Astrocyte (in vitro differentiated cells and primary cell): ENCODE results near the gene GABRA6. TPM values are rescaled to one million over a fixed set of nuclear protein-coding genes. Genes with fewer than 3 reads are reported as not detected.

Source experiments
- DNase-seq: peaks from one replicate; pipeline ENCODE4 v3.0.0-alpha.2; 2010; ENCODE audit warnings: low read depth
- FAIRE-seq: peaks from 2 replicates; lab custom pipeline; 2011; peaks lifted over from hg19 to GRCh38; lab: Jason Lieb, UNC
- H2AFZ ChIP-seq: 2 replicates; pipeline ENCODE4 v1.6.0; 2012; ENCODE audit warnings: low read depth, low read length, inconsistent platforms
- H3K27ac ChIP-seq: 2 replicates; pipeline ENCODE4 v1.5.1; 2011; ENCODE audit warnings: low read depth, low read length, inconsistent platforms
- H3K27me3 ChIP-seq: 2 replicates; pipeline ENCODE4 v1.6.0; 2011; ENCODE audit warnings: low read length, inconsistent platforms; ENCODE audit not compliant: insufficient read depth
- H3K36me3 ChIP-seq: 2 replicates; pipeline ENCODE4 v1.5.1; 2011; ENCODE audit warnings: low read length, inconsistent platforms; ENCODE audit not compliant: insufficient read depth
- H3K4me1 ChIP-seq: 2 replicates; pipeline ENCODE4 v1.5.1; 2011; ENCODE audit warnings: low read length, inconsistent platforms; ENCODE audit not compliant: insufficient read depth
- H3K4me2 ChIP-seq: 2 replicates; pipeline ENCODE4 v1.6.0; 2012; ENCODE audit warnings: low read length, inconsistent platforms
- H3K4me3 ChIP-seq: 2 replicates; pipeline ENCODE4 v1.5.1; 2011; ENCODE audit warnings: low read depth, mild to moderate bottlenecking, low read length, inconsistent platforms; ENCODE audit not compliant: insufficient read depth
- H3K79me2 ChIP-seq: 2 replicates; pipeline ENCODE4 v1.6.0; 2012; ENCODE audit warnings: mild to moderate bottlenecking, low read length, inconsistent platforms; ENCODE audit not compliant: insufficient read depth
- H3K9ac ChIP-seq: 2 replicates; pipeline ENCODE4 v1.6.0; 2012; ENCODE audit warnings: mild to moderate bottlenecking, low read length, inconsistent platforms
- H3K9me3 ChIP-seq: 2 replicates; pipeline ENCODE4 v1.5.1; 2012; ENCODE audit warnings: low read depth, mild to moderate bottlenecking, low read length, inconsistent platforms; ENCODE audit not compliant: insufficient read depth
- H4K20me1 ChIP-seq: 2 replicates; pipeline ENCODE4 v1.6.0; 2012; ENCODE audit warnings: low read length, inconsistent platforms; ENCODE audit not compliant: insufficient read depth
- H3K27ac Mint-ChIP-seq: one replicate; pipeline ENCODE4 v1.8.0; 2021; ENCODE audit warnings: mild to moderate bottlenecking, mixed read lengths; ENCODE audit not compliant: unreplicated experiment
- H3K27me3 Mint-ChIP-seq: one replicate; pipeline ENCODE4 v1.8.0; 2021; ENCODE audit warnings: low read depth, mixed read lengths; ENCODE audit not compliant: unreplicated experiment
- H3K36me3 Mint-ChIP-seq: one replicate; pipeline ENCODE4 v1.8.0; 2021; ENCODE audit warnings: low read depth, mixed read lengths; ENCODE audit not compliant: unreplicated experiment
- H3K4me1 Mint-ChIP-seq: one replicate; pipeline ENCODE4 v1.8.0; 2021; ENCODE audit warnings: low read depth, mixed read lengths; ENCODE audit not compliant: unreplicated experiment
- H3K4me3 Mint-ChIP-seq: one replicate; pipeline ENCODE4 v1.8.0; 2021; ENCODE audit warnings: mild to moderate bottlenecking, moderate library complexity, mixed read lengths; ENCODE audit not compliant: unreplicated experiment
- H3K9me3 Mint-ChIP-seq: one replicate; pipeline ENCODE4 v1.8.0; 2021; ENCODE audit warnings: mild to moderate bottlenecking, mixed read lengths; ENCODE audit not compliant: unreplicated experiment
- CTCF ChIP-seq: IDR thresholded peaks from 2 replicates; pipeline ENCODE4 v1.5.1; 2011; ENCODE audit warnings: low read depth, mild to moderate bottlenecking, inconsistent platforms, low read length, moderate library complexity; ENCODE audit not compliant: insufficient read depth
- EZH2 ChIP-seq: IDR thresholded peaks from 2 replicates; pipeline ENCODE4 v1.6.1; 2012; ENCODE audit warnings: mild to moderate bottlenecking, low read length, inconsistent platforms; ENCODE audit not compliant: insufficient read depth
- total RNA-seq: library from RNA; stranded (reverse); gene quantifications from 2 replicates; pipeline ENCODE4 v1.2.1, GENCODE V29; 2021

Gene GABRA6
- total RNA-seq, 1 donor from 2014 or later = not detected

GRCh38 chr5:161744276-161744675 is 58.8 kb downstream of the GABRA6 start:
- no peak overlapping the region for H2AFZ ChIP-seq
- H3K27me3 Mint-ChIP-seq = no peaks in the 10 kb centered on the region
- no peaks in the 10 kb centered on the region for H3K27me3 ChIP-seq
- DNase-seq = no peak
- H3K4me3 Mint-ChIP-seq = no peak overlapping the region
- no peaks in the 10 kb centered on the region for H3K36me3 ChIP-seq
- no peaks in the 10 kb centered on the region for H3K79me2 ChIP-seq
- no peak for TF ChIP-seq CTCF
- TF ChIP-seq EZH2 = no peak
- H3K4me1 ChIP-seq = no peaks in the 10 kb centered on the region
- H3K27ac ChIP-seq = no peak overlapping the region
- FAIRE-seq = no peak
- no peaks in the 10 kb centered on the region for H3K36me3 Mint-ChIP-seq
- no peak overlapping the region for H3K27ac Mint-ChIP-seq
- peaks cover 4% of the 10 kb centered on the region for H3K9me3 ChIP-seq
- H3K9ac ChIP-seq = no peak overlapping the region
- no peak overlapping the region for H3K4me3 ChIP-seq
- H3K4me2 ChIP-seq = no peak overlapping the region
- no peaks in the 10 kb centered on the region for H3K4me1 Mint-ChIP-seq
- no peaks in the 10 kb centered on the region for H3K9me3 Mint-ChIP-seq
- no peaks in the 10 kb centered on the region for H4K20me1 ChIP-seq

- Histone ChIP-seq H3K36me3 (no peaks in the 10 kb centered on the region), H3K4me2 (no peak overlapping the region), H3K4me1 (no peaks in the 10 kb centered on the region), H3K27ac (no peak overlapping the region), H3K9ac (no peak overlapping the region), H3K27me3 (no peaks in the 10 kb centered on the region), H4K20me1 (no peaks in the 10 kb centered on the region), H2AFZ (no peak overlapping the region), H3K79me2 (no peaks in the 10 kb centered on the region), H3K9me3 (peaks cover 4% of the 10 kb centered on the region), H3K4me3 (no peak overlapping the region)
- H3K27ac Mint-ChIP-seq = no peak overlapping the region
- no peaks in the 10 kb centered on the region for H3K27me3 Mint-ChIP-seq
- no peaks in the 10 kb centered on the region for H3K4me1 Mint-ChIP-seq
- no peak for DNase-seq
- no peaks in the 10 kb centered on the region for H3K9me3 Mint-ChIP-seq
- TF ChIP-seq CTCF (no peak), EZH2 (no peak)
- no peaks in the 10 kb centered on the region for H3K36me3 Mint-ChIP-seq
- FAIRE-seq = no peak
- no peak overlapping the region for H3K4me3 Mint-ChIP-seq
These were observed 59.9 kb downstream of the GABRA6 start for GRCh38 chr5:161745392-161745791.

GRCh38 chr5:161751265-161751664 is 65.7 kb downstream of the GABRA6 start:
- Mint-ChIP-seq H3K27me3 (peaks cover 2% of the 10 kb centered on the region), H3K4me1 (no peaks in the 10 kb centered on the region), H3K36me3 (no peaks in the 10 kb centered on the region), H3K4me3 (no peak overlapping the region), H3K9me3 (peaks cover 2% of the 10 kb centered on the region), H3K27ac (no peak overlapping the region)
- FAIRE-seq (no peak), DNase-seq (no peak)
- H3K36me3 ChIP-seq = no peaks in the 10 kb centered on the region
- no peak overlapping the region for H3K27ac ChIP-seq
- H3K9ac ChIP-seq = no peak overlapping the region
- no peak overlapping the region for H2AFZ ChIP-seq
- no peak overlapping the region for H3K4me3 ChIP-seq
- no peak overlapping the region for H3K4me2 ChIP-seq
- no peaks in the 10 kb centered on the region for H3K27me3 ChIP-seq
- no peaks in the 10 kb centered on the region for H4K20me1 ChIP-seq
- no peaks in the 10 kb centered on the region for H3K79me2 ChIP-seq
- no peaks in the 10 kb centered on the region for H3K4me1 ChIP-seq
- H3K9me3 ChIP-seq = no peaks in the 10 kb centered on the region
- TF ChIP-seq CTCF = no peak
- no peak for TF ChIP-seq EZH2

Other genes with a start within 250 kb of the GABRA6 start
- 0.14 and 0.20 TPM in 2 replicates for gene GABRB2, start 139.0 kb upstream of the GABRA6 start, total RNA-seq
- 0.32 and 0.41 TPM in 2 replicates for gene GABRA1, start 162.4 kb downstream of the GABRA6 start, total RNA-seq